SK-N-SH (cell line): Measurements from ENCODE around the gene MATN4. TPM values are rescaled to one million over a fixed set of nuclear protein-coding genes. Genes with fewer than 3 reads are reported as not detected.

Experiments used
- CTCF ChIA-PET: fragments of 300-600, 350-600 bp; formaldehyde crosslinking; extraction: SDS; loops from one replicate; lab custom pipeline; 2021; lab: Yijun Ruan, JAX
- POLR2A ChIA-PET: fragments of 350-600 bp; sonication (Branson Sonifier 250); formaldehyde crosslinking; extraction: SDS; loops from one replicate; lab custom pipeline; 2020; ENCODE audit warnings: antibody characterized with exemption, inconsistent platforms; lab: Yijun Ruan, JAX
- DNase-seq: peaks from one replicate; pipeline ENCODE4 v3.0.0; 2012
- H2AFZ ChIP-seq: fragments of 200-600 bp; sonication (generic); 2 replicates; pipeline ENCODE4 v1.8.1; 2016; ENCODE audit warnings: antibody characterized with exemption, mild to moderate bottlenecking, low read depth
- H3F3A ChIP-seq: fragments of 200-600 bp; sonication (generic); replicated peaks from 2 replicates; pipeline ENCODE3; 2016; ENCODE audit warnings: antibody characterized with exemption, mild to moderate bottlenecking; ENCODE audit not compliant: insufficient read depth
- H3K27ac ChIP-seq, 2 experiments: fragments of 200-500 bp in 1 of 2; fragments of 200-600 bp in 1 of 2; sonication (Bioruptor generic) in 1 of 2; sonication (generic), shearing (Covaris generic) in 1 of 2; 2 replicates each; pipeline versions ENCODE4 v1.5.1 to v1.6.1; 2014 to 2016; ENCODE audit warnings: low read depth in 2 of 2, inconsistent platforms in 1 of 2, low read length in 1 of 2, mild to moderate bottlenecking in 1 of 2, mixed read lengths in 1 of 2
- H3K27me3 ChIP-seq: fragments of 200-600 bp; sonication (generic), shearing (Covaris generic); 2 replicates; pipeline ENCODE4 v1.6.1; 2016; ENCODE audit warnings: mixed run types; ENCODE audit not compliant: insufficient read depth
- H3K36me3 ChIP-seq, 2 experiments: fragments of 200-500 bp in 1 of 2; fragments of 200-600 bp in 1 of 2; sonication (Bioruptor generic) in 1 of 2; sonication (generic) in 1 of 2; replicated peaks in 1 of 2; 2 replicates each; pipeline versions ENCODE3 to v1.5.1; 2014 to 2016; ENCODE audit warnings: low read length in 1 of 2, mild to moderate bottlenecking in 1 of 2; ENCODE audit not compliant: insufficient read depth in 2 of 2, control insufficient read depth in 1 of 2
- H3K4me1 ChIP-seq, 2 experiments: fragments of 200-500 bp in 1 of 2; fragments of 200-600 bp in 1 of 2; sonication (Bioruptor generic) in 1 of 2; sonication (generic), shearing (Covaris generic) in 1 of 2; 2 replicates each; pipeline versions ENCODE4 v1.5.1 to v1.6.1; 2014 to 2016; ENCODE audit warnings: low read depth in 1 of 2, low read length in 1 of 2, mixed run types in 1 of 2; ENCODE audit not compliant: insufficient read depth in 2 of 2, control insufficient read depth in 1 of 2
- H3K4me2 ChIP-seq: fragments of 200-600 bp; sonication (generic), shearing (Covaris generic); 2 replicates; pipeline ENCODE4 v1.6.1; 2017; ENCODE audit warnings: mixed run types
- H3K4me3 ChIP-seq, 2 experiments: fragments of 200-500 bp in 1 of 2; fragments of 200-600 bp in 1 of 2; sonication (Bioruptor generic) in 1 of 2; sonication (generic), shearing (Covaris generic) in 1 of 2; 2 replicates each; pipeline versions ENCODE4 v1.5.1 to v1.8.1; 2014 to 2016; ENCODE audit warnings: low read depth in 2 of 2, inconsistent platforms in 1 of 2, low read length in 1 of 2, mild to moderate bottlenecking in 1 of 2, mixed read lengths in 1 of 2, moderate library complexity in 1 of 2
- H3K79me2 ChIP-seq: fragments of 200-600 bp; sonication (generic); 2 replicates; pipeline ENCODE4 v1.8.1; 2017; ENCODE audit warnings: mild to moderate bottlenecking; ENCODE audit not compliant: insufficient read depth
- H3K9ac ChIP-seq: fragments of 200-600 bp; sonication (generic); 2 replicates; pipeline ENCODE4 v1.6.1; 2017; ENCODE audit warnings: mixed run types
- H3K9me2 ChIP-seq: fragments of 200-600 bp; sonication (generic); 2 replicates; pipeline ENCODE4 v1.6.1; 2017; ENCODE audit warnings: mixed run types
- H3K9me3 ChIP-seq: fragments of 200-600 bp; sonication (generic); 2 replicates; pipeline ENCODE4 v1.6.1; 2017; ENCODE audit warnings: mixed run types, mild to moderate bottlenecking, moderate library complexity
- H4K20me1 ChIP-seq: fragments of 200-600 bp; sonication (generic); 2 replicates; pipeline ENCODE4 v1.6.1; 2017; ENCODE audit warnings: mild to moderate bottlenecking, mixed run types; ENCODE audit not compliant: insufficient read depth
- ELF1 ChIP-seq: IDR thresholded peaks from 2 replicates; pipeline ENCODE4 v1.4.0; 2012
- EZH2phosphoT487 ChIP-seq: fragments of 200-600 bp; sonication (generic); IDR thresholded peaks from 2 replicates; pipeline ENCODE4 v1.6.1; 2017; ENCODE audit warnings: low read depth, mixed run types, mild to moderate bottlenecking, antibody characterized with exemption, moderate library complexity, borderline replicate concordance
- FOSL2 ChIP-seq: IDR thresholded peaks from 2 replicates; pipeline ENCODE4 v1.4.0; 2012; ENCODE audit warnings: low read depth, mild to moderate bottlenecking, moderate library complexity, borderline replicate concordance
- FOXJ3 ChIP-seq: sonication (generic); formaldehyde crosslinking; IDR thresholded peaks from 2 replicates; pipeline ENCODE4 v1.5.1; 2020; ENCODE audit warnings: mild to moderate bottlenecking, missing genetic modification reagents
- FOXM1 ChIP-seq: IDR thresholded peaks from 2 replicates; pipeline ENCODE4 v1.4.0; 2012; ENCODE audit warnings: low read depth, mild to moderate bottlenecking
- GATA2 ChIP-seq: sonication (generic); formaldehyde crosslinking; IDR thresholded peaks from 2 replicates; pipeline ENCODE4 v1.5.0; 2020; ENCODE audit warnings: mild to moderate bottlenecking, missing genetic modification reagents
- MXI1 ChIP-seq: IDR thresholded peaks from 2 replicates; pipeline ENCODE4 v1.6.1; 2012; ENCODE audit warnings: mild to moderate bottlenecking, low read depth, low read length, improper control_type of control experiment
- NFIC ChIP-seq: IDR thresholded peaks from 2 replicates; pipeline ENCODE4 v1.4.0; 2012; ENCODE audit warnings: borderline replicate concordance
- RAD21 ChIP-seq: IDR thresholded peaks from 2 replicates; pipeline ENCODE4 v1.6.1; 2012; ENCODE audit warnings: mild to moderate bottlenecking, low read length
- SIN3A ChIP-seq: IDR thresholded peaks from 2 replicates; pipeline ENCODE4 v1.6.1; 2012; ENCODE audit warnings: low read depth, mild to moderate bottlenecking, low read length, moderate library complexity, borderline replicate concordance
- SMC3 ChIP-seq: IDR thresholded peaks from 2 replicates; pipeline ENCODE4 v1.6.1; 2012; ENCODE audit warnings: low read depth, low read length, improper control_type of control experiment
- TAF1 ChIP-seq: IDR thresholded peaks from 2 replicates; pipeline ENCODE4 v1.6.1; 2012; ENCODE audit warnings: low read depth, mild to moderate bottlenecking, low read length, moderate library complexity, borderline replicate concordance
- TEAD4 ChIP-seq: IDR thresholded peaks from 2 replicates; pipeline ENCODE4 v1.4.0; 2012; ENCODE audit warnings: mild to moderate bottlenecking, borderline replicate concordance; ENCODE audit not compliant: insufficient read depth
- YY1 ChIP-seq: IDR thresholded peaks from 2 replicates; pipeline ENCODE4 v1.4.0; 2012; ENCODE audit warnings: low read depth, mild to moderate bottlenecking
- WGBS: methylation state at CpG from one replicate; pipeline ENCODE4 v1.1.6; 2017; ENCODE audit warnings: low lambda C conversion rate; 5-methylcytosine and 5-hydroxymethylcytosine counted together
- polyA plus RNA-seq, 3 experiments: library from polyadenylated mRNA; depleted of rRNA; stranded (reverse); fragments of >200 nt; gene quantifications; 2 replicates each; pipeline ENCODE4 v1.2.3, GENCODE V29; 2012
- TF ChIP-seq, protein P1 (sequence below): IDR thresholded peaks from 2 replicates; pipeline ENCODE4 v1.4.0; 2012; ENCODE audit warnings: low read depth, borderline replicate concordance
- TF ChIP-seq, protein P2 (sequence below): IDR thresholded peaks from 2 replicates; pipeline ENCODE4 v1.4.0; 2012; ENCODE audit warnings: low read depth
- TF ChIP-seq, protein P3 (sequence below): fragments of 150-350 bp; IDR thresholded peaks from 2 replicates; pipeline ENCODE4 v1.6.1; 2016; ENCODE audit warnings: mild to moderate bottlenecking, low read depth, low read length
- TF ChIP-seq, protein P4 (sequence below): fragments of 150-350 bp; IDR thresholded peaks from 2 replicates; pipeline ENCODE4 v1.6.1; 2017; ENCODE audit warnings: antibody characterized with exemption, low read length, low read depth, borderline replicate concordance

MATN4 gene
- polyA plus RNA-seq, 1 of the 3 experiments (the other 2 are of a cell fraction) = 0.16 TPM

DNA sequence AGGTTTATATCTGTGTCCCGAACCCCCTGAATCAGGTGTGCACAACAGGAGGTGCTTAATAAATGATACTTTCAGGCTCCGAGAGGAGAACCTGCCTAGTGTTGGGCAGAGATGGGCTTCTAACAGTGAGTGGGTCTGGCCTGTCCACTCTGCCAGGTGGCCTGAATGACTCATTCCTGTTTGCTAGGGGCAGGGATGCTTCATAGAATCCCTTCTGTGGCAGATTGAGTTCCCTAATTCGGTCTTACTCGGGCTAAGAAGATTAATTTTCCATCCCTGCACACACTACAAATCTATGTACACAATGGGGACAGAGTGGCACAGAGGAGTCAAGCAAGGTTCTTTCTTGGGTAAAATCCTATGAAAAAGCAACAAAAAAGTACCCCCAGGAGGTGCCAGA, 20.4 kb upstream of the MATN4 start:
- POLR2A ChIA-PET = no interaction called here

DNA sequence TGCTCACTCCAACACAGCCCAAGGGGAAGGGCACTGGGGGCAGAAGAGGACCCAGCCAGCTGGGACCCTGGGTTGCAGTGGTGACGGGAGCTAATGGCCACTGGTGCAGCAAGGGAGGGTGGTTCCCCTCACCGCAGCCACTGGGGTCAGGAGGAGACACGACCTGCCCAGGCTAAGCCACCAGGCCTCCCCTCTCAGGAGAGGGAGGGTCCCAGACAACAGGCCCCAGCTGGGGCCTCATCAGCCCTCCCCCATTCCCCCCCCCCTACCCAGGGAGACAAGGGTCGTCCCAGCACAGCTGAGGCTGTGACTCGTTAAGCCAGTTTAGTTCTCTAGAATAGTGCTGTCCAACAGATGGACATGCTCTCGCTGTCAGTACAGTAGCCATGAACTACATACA, 17.3 kb upstream of the MATN4 start:
- Histone ChIP-seq H4K20me1 (no peaks in the 10 kb centered on the region), H3K9me3 (no peaks in the 10 kb centered on the region), H3K9me2 (no peaks in the 10 kb centered on the region), H3F3A (peaks cover 4% of the 10 kb centered on the region), H3K4me1 (peaks cover 0 to 8% of the 10 kb centered on the region in 2 experiments; a peak in 1 of 4 replicates), H3K79me2 (no peaks in the 10 kb centered on the region), H3K27me3 (no peaks in the 10 kb centered on the region), H3K4me3 (no peak overlapping the region), H3K27ac (no peak overlapping the region), H3K36me3 (peaks cover 18 to 37% of the 10 kb centered on the region in 2 experiments), H2AFZ (no peak overlapping the region), H3K9ac (no peak overlapping the region), H3K4me2 (no peak overlapping the region)
- 91% methylated on average over 4 of the region's 6 CpGs for WGBS
- ChIA-PET CTCF (interaction anchor here (0.7 to 2.1 kb wide), 8 partner anchors 30 to 446 kb away, joined by 3 to 16 read pairs (median 5); no protein-coding TSS in a partner anchor), POLR2A (interaction anchor here (1.1 kb wide), 1 partner anchor 102 kb away, joined by 4 read pairs; no protein-coding TSS in a partner anchor)
- no peak for DNase-seq
- TF ChIP-seq YY1 (no peak), TAF1 (no peak), EZH2phosphoT487 (no peak), ELF1 (no peak), FOXM1 (no peak), TEAD4 (no peak), FOXJ3 (CRISPR knock-in tag) (no peak), NFIC (no peak), SIN3A (no peak), RAD21 (no peak), FOSL2 (no peak), GATA2 (CRISPR knock-in tag) (no peak), MXI1 (no peak)
- TF ChIP-seq, protein P1, sequence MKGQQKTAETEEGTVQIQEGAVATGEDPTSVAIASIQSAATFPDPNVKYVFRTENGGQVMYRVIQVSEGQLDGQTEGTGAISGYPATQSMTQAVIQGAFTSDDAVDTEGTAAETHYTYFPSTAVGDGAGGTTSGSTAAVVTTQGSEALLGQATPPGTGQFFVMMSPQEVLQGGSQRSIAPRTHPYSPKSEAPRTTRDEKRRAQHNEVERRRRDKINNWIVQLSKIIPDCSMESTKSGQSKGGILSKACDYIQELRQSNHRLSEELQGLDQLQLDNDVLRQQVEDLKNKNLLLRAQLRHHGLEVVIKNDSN = no peak
- TF ChIP-seq, protein P2, sequence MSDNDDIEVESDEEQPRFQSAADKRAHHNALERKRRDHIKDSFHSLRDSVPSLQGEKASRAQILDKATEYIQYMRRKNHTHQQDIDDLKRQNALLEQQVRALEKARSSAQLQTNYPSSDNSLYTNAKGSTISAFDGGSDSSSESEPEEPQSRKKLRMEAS = no peak
- TF ChIP-seq, protein P3, sequence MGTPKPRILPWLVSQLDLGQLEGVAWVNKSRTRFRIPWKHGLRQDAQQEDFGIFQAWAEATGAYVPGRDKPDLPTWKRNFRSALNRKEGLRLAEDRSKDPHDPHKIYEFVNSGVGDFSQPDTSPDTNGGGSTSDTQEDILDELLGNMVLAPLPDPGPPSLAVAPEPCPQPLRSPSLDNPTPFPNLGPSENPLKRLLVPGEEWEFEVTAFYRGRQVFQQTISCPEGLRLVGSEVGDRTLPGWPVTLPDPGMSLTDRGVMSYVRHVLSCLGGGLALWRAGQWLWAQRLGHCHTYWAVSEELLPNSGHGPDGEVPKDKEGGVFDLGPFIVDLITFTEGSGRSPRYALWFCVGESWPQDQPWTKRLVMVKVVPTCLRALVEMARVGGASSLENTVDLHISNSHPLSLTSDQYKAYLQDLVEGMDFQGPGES = no peak
- TF ChIP-seq, protein P4, sequence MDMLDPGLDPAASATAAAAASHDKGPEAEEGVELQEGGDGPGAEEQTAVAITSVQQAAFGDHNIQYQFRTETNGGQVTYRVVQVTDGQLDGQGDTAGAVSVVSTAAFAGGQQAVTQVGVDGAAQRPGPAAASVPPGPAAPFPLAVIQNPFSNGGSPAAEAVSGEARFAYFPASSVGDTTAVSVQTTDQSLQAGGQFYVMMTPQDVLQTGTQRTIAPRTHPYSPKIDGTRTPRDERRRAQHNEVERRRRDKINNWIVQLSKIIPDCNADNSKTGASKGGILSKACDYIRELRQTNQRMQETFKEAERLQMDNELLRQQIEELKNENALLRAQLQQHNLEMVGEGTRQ = no peak

More for the DNA sequence above, 20.4 kb upstream of the MATN4 start:
- Histone ChIP-seq H3K4me3 (no peak overlapping the region), H3K79me2 (no peaks in the 10 kb centered on the region; the same call in 1 of the 2 replicates), H3K9me2 (no peaks in the 10 kb centered on the region), H3K9ac (no peak overlapping the region), H4K20me1 (no peaks in the 10 kb centered on the region), H3K27ac (no peak overlapping the region), H3K36me3 (peaks cover 37 to 55% of the 10 kb centered on the region in 2 experiments), H3K4me1 (peaks cover 0 to 5% of the 10 kb centered on the region in 2 experiments; a peak in 1 of 4 replicates), H3F3A (no peaks in the 10 kb centered on the region), H3K4me2 (no peak overlapping the region), H2AFZ (no peak overlapping the region), H3K27me3 (no peaks in the 10 kb centered on the region), H3K9me3 (no peaks in the 10 kb centered on the region)
- DNase-seq = no peak
- WGBS = 93% methylated on average over 4 of the region's 4 CpGs
- CTCF ChIA-PET = interaction anchor here (0.9 to 2.3 kb wide), 4 partner anchors 9 to 443 kb away, joined by 4 to 7 read pairs (median 4); partner anchors contain the start of gene SYS1
- no peak for TF ChIP-seq RAD21
- no peak for TF ChIP-seq SMC3
- TF ChIP-seq GATA2 (CRISPR knock-in tag) = no peak
- TF ChIP-seq, protein P4 = no peak
